Measurements from ENCODE around the gene HELQ. TPM values are rescaled to one million over a fixed set of nuclear protein-coding genes. Genes with fewer than 3 reads are reported as not detected.
"Not testable (repeated sequence)": the region's sequence is repeated elsewhere in the genome, so short reads cannot be mapped to it uniquely, and the experiment has no call there.

HELQ gene
- total and polyA plus RNA-seq, 2 experiments from 2014 or later: 12.6 to 20.5 TPM

DNA sequence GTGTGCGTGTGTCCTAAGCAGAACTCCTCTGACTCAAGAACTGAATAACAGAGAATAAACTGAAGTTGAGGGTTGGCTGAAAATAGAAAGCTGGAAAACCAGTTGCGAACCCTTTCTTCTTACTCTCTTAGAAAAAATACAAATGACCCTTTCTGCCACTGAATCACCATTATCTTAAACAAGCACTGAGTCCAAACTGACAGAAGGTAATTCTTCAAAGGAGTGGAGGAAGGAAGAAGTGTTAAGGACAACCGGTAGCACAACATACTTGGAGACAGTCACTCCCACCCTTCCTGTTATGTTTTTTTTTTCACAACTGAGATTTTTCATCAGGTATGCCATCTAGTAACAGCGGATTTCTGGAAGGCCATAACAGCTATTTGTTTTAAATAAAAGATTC, 38.1 kb downstream of the HELQ start:
- H3K27ac ChIP-seq: no peak overlapping the region
- TF ChIP-seq, protein P1, sequence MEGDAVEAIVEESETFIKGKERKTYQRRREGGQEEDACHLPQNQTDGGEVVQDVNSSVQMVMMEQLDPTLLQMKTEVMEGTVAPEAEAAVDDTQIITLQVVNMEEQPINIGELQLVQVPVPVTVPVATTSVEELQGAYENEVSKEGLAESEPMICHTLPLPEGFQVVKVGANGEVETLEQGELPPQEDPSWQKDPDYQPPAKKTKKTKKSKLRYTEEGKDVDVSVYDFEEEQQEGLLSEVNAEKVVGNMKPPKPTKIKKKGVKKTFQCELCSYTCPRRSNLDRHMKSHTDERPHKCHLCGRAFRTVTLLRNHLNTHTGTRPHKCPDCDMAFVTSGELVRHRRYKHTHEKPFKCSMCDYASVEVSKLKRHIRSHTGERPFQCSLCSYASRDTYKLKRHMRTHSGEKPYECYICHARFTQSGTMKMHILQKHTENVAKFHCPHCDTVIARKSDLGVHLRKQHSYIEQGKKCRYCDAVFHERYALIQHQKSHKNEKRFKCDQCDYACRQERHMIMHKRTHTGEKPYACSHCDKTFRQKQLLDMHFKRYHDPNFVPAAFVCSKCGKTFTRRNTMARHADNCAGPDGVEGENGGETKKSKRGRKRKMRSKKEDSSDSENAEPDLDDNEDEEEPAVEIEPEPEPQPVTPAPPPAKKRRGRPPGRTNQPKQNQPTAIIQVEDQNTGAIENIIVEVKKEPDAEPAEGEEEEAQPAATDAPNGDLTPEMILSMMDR (IDR thresholded peaks at IDR 0.05; ENCODE audit: low read depth, low read length): no peak
- H3K9me3 ChIP-seq (ENCODE audit: low read depth): no peaks in the 10 kb centered on the region
- no peaks in the 10 kb centered on the region for H3K27me3 ChIP-seq
- no peaks in the 10 kb centered on the region for H3K4me1 ChIP-seq (ENCODE audit: low read depth)
- H3K36me3 ChIP-seq: peaks cover 30% of the 10 kb centered on the region
- no peak overlapping the region for H3K4me3 ChIP-seq
- no peak for DNase-seq (ENCODE audit: low read depth in 1 of 2, low spot score in 1 of 2)

GRCh38 chr4:83413676-83414075, 41.9 kb downstream of the HELQ start:
- Histone ChIP-seq H3K9me3 (ENCODE audit: low read depth) (no peaks in the 10 kb centered on the region), H3K27ac (no peak overlapping the region), H3K27me3 (no peaks in the 10 kb centered on the region), H3K4me3 (no peak overlapping the region), H3K36me3 (peaks cover 18% of the 10 kb centered on the region), H3K4me1 (ENCODE audit: low read depth) (no peaks in the 10 kb centered on the region)
- TF ChIP-seq, protein P1 (IDR thresholded peaks at IDR 0.05; ENCODE audit: low read depth, low read length): no peak
- no peak for DNase-seq (ENCODE audit: low read depth in 1 of 2, low spot score in 1 of 2)

- no peak overlapping the region for H3K4me3 ChIP-seq
- DNase-seq (ENCODE audit: low read depth in 1 of 2, low spot score in 1 of 2): no peak
- H3K4me1 ChIP-seq (ENCODE audit: low read depth): no peaks in the 10 kb centered on the region
- TF ChIP-seq, protein P1 (IDR thresholded peaks at IDR 0.05; ENCODE audit: low read depth, low read length): no peak
- no peaks in the 10 kb centered on the region for H3K9me3 ChIP-seq (ENCODE audit: low read depth)
- no peak overlapping the region for H3K27ac ChIP-seq
- H3K36me3 ChIP-seq: peaks cover 15% of the 10 kb centered on the region
- no peaks in the 10 kb centered on the region for H3K27me3 ChIP-seq
Measured at GRCh38 chr4:83408908-83409307, 46.7 kb downstream of the HELQ start.

DNA sequence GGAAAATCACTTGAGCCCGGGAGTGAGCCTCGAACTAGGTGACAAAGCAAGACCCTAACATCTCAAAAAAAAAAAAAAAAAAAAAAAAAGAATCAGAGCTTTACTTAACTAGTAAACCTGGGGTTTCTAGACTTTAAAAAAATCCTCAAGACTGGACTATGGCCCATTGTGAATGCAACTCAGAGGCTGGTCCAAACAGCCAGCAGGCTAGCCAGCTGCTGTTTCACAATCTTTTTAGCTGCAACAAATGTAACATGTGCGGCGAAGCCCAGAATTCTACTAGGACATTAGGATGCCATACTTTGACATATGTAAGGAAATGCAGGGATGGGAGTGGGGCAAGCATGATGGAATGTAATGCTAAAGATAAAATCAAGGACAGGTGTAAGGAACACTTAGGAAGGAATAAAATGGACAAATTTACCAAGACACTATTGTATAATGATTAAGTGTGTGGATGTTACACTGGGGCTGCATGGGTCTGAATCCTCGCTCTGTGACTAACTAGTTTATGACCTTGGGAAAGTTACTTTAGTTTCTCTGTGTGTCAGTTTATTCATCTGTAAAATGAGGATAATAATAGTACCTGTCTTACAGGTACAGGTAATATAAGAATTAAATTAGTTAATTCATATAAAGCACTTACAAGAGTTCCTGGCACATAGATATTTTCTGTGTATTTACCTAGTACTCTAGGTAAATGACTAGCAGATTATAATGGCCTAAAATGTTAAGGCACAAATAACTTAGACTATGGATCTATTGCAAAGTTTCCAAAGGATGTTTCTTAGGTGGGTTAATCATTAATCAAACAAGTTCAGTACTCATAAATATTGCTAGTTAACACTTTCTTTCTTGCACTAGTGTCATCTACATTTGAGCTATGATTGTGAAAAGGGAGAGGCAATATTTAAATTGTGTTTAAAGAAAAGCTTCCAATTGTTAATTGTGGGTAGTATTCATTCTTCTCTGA, 49.5 kb downstream of the HELQ start:
- H3K36me3 ChIP-seq: peaks cover 15% of the 10 kb centered on the region
- H3K9me3 ChIP-seq (ENCODE audit: low read depth): no peaks in the 10 kb centered on the region
- no peaks in the 10 kb centered on the region for H3K27me3 ChIP-seq
- no peak overlapping the region for H3K4me3 ChIP-seq
- DNase-seq (ENCODE audit: low read depth in 1 of 2, low spot score in 1 of 2): no peak
- no peak overlapping the region for H3K27ac ChIP-seq
- no peaks in the 10 kb centered on the region for H3K4me1 ChIP-seq (ENCODE audit: low read depth)
- TF ChIP-seq, protein P1 (IDR thresholded peaks at IDR 0.05; ENCODE audit: low read depth, low read length): no peak

DNA sequence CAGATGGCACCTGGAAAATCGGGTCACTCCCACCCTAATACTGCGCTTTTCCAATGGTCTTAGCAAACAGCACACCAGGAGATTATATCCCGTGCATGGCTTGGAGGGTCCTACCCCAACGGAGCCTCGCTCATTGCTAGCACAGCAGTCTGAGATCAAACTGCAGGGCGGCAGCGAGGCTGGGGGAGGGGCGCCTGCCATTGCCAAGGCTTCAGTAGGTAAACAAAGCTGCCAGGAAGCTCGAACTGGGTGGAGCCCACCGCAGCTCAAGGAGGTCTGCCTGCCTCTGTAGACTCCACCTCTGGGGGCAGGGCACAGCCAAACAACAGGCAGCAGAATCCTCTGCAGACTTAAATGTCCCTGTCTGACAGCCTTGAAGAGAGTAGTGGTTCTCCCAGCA, 57.5 kb downstream of the HELQ start:
- H3K4me3 ChIP-seq; H3K9me3 ChIP-seq (ENCODE audit: low read depth); H3K36me3 ChIP-seq; DNase-seq (ENCODE audit: low read depth in 1 of 2, low spot score in 1 of 2); H3K27ac ChIP-seq; H3K4me1 ChIP-seq (ENCODE audit: low read depth); H3K27me3 ChIP-seq: not testable (repeated sequence)

DNA sequence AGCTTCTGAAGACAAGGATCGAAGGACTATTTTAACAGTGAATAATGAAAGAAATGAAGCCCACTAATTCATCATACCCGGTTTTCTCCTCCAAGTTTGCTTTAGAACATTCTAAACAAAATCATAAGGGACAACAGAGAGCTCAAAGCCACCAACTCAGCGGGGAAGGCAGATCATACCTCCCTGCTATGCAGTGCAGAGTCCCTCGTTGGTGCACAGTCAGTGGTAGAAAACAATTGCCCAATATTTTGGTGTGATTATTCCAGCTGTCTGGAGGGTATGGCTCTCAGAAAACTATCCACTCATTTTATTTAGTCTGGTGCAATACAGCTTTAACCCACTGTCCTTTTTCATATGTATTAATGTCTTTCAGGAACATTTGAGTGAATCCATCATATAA, 61.7 kb downstream of the HELQ start:
- H3K9me3 ChIP-seq (ENCODE audit: low read depth): no peaks in the 10 kb centered on the region
- H3K36me3 ChIP-seq: no peaks in the 10 kb centered on the region
- no peak overlapping the region for H3K4me3 ChIP-seq
- peaks cover 4% of the 10 kb centered on the region for H3K27me3 ChIP-seq
- H3K27ac ChIP-seq: no peak overlapping the region
- TF ChIP-seq, protein P1 (IDR thresholded peaks at IDR 0.05; ENCODE audit: low read depth, low read length): no peak
- no peak for DNase-seq (ENCODE audit: low read depth in 1 of 2, low spot score in 1 of 2)
- H3K4me1 ChIP-seq (ENCODE audit: low read depth): no peaks in the 10 kb centered on the region
